ENCODE data around the gene TBKBP1.

Gene TBKBP1

DNA sequence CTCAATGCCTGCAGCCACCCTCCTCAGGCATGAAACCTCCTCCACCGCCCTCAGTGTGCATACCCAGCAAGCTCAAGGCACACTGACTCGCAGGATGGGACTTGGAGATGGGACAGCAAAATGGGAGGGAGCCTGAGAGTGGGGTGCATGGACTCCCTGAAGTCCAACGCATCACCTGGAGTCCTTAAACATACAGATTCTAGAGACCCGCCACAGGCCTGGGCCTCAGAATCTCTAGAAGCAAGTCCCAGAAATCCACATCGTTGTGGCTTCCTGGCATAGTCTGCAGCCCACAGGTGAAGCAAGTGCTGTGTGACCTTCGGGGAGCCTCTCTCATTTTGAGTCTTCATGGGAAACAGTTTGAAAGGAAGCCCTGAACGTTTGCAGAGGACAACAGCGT is 35.5 kb downstream of the TBKBP1 start:
- no peak for TF ChIP-seq EZH2 (IDR thresholded peaks at IDR 0.05; ENCODE audit: borderline replicate concordance, low read depth, low read length, severe bottlenecking)
- TF ChIP-seq, protein P1, sequence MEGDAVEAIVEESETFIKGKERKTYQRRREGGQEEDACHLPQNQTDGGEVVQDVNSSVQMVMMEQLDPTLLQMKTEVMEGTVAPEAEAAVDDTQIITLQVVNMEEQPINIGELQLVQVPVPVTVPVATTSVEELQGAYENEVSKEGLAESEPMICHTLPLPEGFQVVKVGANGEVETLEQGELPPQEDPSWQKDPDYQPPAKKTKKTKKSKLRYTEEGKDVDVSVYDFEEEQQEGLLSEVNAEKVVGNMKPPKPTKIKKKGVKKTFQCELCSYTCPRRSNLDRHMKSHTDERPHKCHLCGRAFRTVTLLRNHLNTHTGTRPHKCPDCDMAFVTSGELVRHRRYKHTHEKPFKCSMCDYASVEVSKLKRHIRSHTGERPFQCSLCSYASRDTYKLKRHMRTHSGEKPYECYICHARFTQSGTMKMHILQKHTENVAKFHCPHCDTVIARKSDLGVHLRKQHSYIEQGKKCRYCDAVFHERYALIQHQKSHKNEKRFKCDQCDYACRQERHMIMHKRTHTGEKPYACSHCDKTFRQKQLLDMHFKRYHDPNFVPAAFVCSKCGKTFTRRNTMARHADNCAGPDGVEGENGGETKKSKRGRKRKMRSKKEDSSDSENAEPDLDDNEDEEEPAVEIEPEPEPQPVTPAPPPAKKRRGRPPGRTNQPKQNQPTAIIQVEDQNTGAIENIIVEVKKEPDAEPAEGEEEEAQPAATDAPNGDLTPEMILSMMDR (IDR thresholded peaks at IDR 0.05; ENCODE audit: borderline replicate concordance, extremely low read depth, low read length, poor library complexity, severe bottlenecking): no peak
- DNase-seq (no peak), ATAC-seq (ENCODE audit: insufficient read depth, low read depth) (no peak)
- no peaks in the 10 kb centered on the region for H3K79me2 ChIP-seq (ENCODE audit: insufficient read depth, low read length)
- H4K20me1 ChIP-seq (ENCODE audit: insufficient read depth, low read length): peaks cover 9% of the 10 kb centered on the region
- H3K27me3 ChIP-seq (ENCODE audit: insufficient read depth, low read length, poor library complexity): peaks cover 35% of the 10 kb centered on the region
- H3K9ac ChIP-seq (ENCODE audit: low read depth, low read length): no peak overlapping the region
- no peaks in the 10 kb centered on the region for H3K36me3 ChIP-seq (ENCODE audit: insufficient read depth, low read length)
- no peak overlapping the region for H3K4me3 ChIP-seq (ENCODE audit: low read depth in 1 of 2, low read length in 2 of 2)
- peaks cover 7% of the 10 kb centered on the region for H3K4me1 ChIP-seq (ENCODE audit: insufficient read depth, low read length)
- H3K4me2 ChIP-seq (ENCODE audit: insufficient read depth, low read length): no peak overlapping the region
- no peaks in the 10 kb centered on the region for H3K9me3 ChIP-seq (ENCODE audit: insufficient read depth, low read length, severe bottlenecking)
- H2AFZ ChIP-seq (ENCODE audit: low read depth, low read length): no peak overlapping the region
- H3K27ac ChIP-seq (ENCODE audit: low read length): no peak overlapping the region

DNA sequence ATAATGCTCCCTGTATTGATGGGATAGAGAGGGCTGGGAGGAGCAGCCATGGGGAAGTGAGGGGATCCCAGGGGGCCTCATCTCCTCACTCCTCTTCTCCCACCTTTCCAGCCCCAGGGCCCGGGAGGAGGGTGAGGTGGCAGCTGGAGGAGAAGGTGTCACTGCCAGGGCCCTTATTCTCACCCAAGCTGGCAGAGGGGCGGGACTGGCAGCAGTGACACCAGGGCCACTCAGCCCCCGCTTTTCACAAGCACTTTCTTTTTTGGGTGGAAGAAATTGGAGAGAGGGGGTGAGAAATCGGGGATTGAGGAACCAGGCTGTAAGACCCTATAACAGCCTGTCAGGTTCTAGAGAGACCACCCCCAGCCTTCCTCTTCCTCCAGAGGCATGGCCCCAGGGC is 36.7 kb downstream of the TBKBP1 start:
- H3K4me2 ChIP-seq (ENCODE audit: insufficient read depth, low read length): no peak overlapping the region
- H3K4me3 ChIP-seq (ENCODE audit: low read depth in 1 of 2, low read length in 2 of 2): no peak overlapping the region
- H3K4me1 ChIP-seq (ENCODE audit: insufficient read depth, low read length): peaks cover 7% of the 10 kb centered on the region
- no peaks in the 10 kb centered on the region for H3K9me3 ChIP-seq (ENCODE audit: insufficient read depth, low read length, severe bottlenecking)
- no peaks in the 10 kb centered on the region for H3K36me3 ChIP-seq (ENCODE audit: insufficient read depth, low read length)
- no peak overlapping the region for H3K27ac ChIP-seq (ENCODE audit: low read length)
- TF ChIP-seq EZH2 (IDR thresholded peaks at IDR 0.05; ENCODE audit: borderline replicate concordance, low read depth, low read length, severe bottlenecking): no peak
- TF ChIP-seq, protein P1 (IDR thresholded peaks at IDR 0.05; ENCODE audit: borderline replicate concordance, extremely low read depth, low read length, poor library complexity, severe bottlenecking): no peak
- H4K20me1 ChIP-seq (ENCODE audit: insufficient read depth, low read length): peaks cover 9% of the 10 kb centered on the region
- H3K27me3 ChIP-seq (ENCODE audit: insufficient read depth, low read length, poor library complexity): peaks cover 35% of the 10 kb centered on the region
- DNase-seq: no peak
- H2AFZ ChIP-seq (ENCODE audit: low read depth, low read length): no peak overlapping the region
- H3K79me2 ChIP-seq (ENCODE audit: insufficient read depth, low read length): no peaks in the 10 kb centered on the region
- no peak overlapping the region for H3K9ac ChIP-seq (ENCODE audit: low read depth, low read length)
- ATAC-seq (ENCODE audit: insufficient read depth, low read depth): no peak

DNA sequence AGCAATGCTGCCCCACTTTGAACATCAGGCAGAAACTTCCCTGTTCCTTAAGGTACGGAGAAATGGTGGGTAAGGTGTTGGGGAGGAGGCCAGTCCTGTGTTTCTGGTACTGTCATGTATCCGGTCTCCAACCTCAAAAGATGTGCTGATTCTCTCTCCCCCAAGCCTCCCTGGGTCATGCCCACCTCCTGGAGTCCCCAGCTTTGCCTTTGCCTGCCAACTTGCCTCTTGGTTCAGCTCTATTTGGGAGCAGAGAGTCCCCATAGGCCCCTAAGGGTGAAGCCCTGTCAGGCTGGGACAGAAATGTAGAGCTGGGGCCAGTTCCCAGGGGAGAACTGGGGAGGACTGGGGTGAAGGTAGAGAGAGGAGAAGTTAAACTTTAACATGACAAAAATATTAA is 37.4 kb downstream of the TBKBP1 start:
- TF ChIP-seq, protein P1 (IDR thresholded peaks at IDR 0.05; ENCODE audit: borderline replicate concordance, extremely low read depth, low read length, poor library complexity, severe bottlenecking): no peak
- TF ChIP-seq EZH2 (IDR thresholded peaks at IDR 0.05; ENCODE audit: borderline replicate concordance, low read depth, low read length, severe bottlenecking): no peak
- Histone ChIP-seq H3K36me3 (ENCODE audit: insufficient read depth, low read length) (no peaks in the 10 kb centered on the region), H3K79me2 (ENCODE audit: insufficient read depth, low read length) (no peaks in the 10 kb centered on the region), H3K9me3 (ENCODE audit: insufficient read depth, low read length, severe bottlenecking) (no peaks in the 10 kb centered on the region), H2AFZ (ENCODE audit: low read depth, low read length) (no peak overlapping the region), H3K27me3 (ENCODE audit: insufficient read depth, low read length, poor library complexity) (peaks cover 35% of the 10 kb centered on the region), H3K9ac (ENCODE audit: low read depth, low read length) (no peak overlapping the region), H4K20me1 (ENCODE audit: insufficient read depth, low read length) (peaks cover 9% of the 10 kb centered on the region), H3K4me3 (ENCODE audit: low read depth in 1 of 2, low read length in 2 of 2) (no peak overlapping the region), H3K27ac (ENCODE audit: low read length) (no peak overlapping the region), H3K4me2 (ENCODE audit: insufficient read depth, low read length) (no peak overlapping the region), H3K4me1 (ENCODE audit: insufficient read depth, low read length) (peaks cover 7% of the 10 kb centered on the region)
- DNase-seq: no peak
- no peak for ATAC-seq (ENCODE audit: insufficient read depth, low read depth)
